K562 (cell line): ENCODE data around the gene POLRMT. TPM values are rescaled to one million over a fixed set of nuclear protein-coding genes. Genes with fewer than 3 reads are reported as not detected.

Experiments
- BCOR ChIP-seq: fragments of 450-650 bp; IDR thresholded peaks from 2 replicates; pipeline ENCODE4 v1.6.1; 2016
- COPS2 ChIP-seq: fragments of 450-650 bp; conservative IDR thresholded peaks from 2 replicates; pipeline ENCODE4 v1.6.1; 2016; ENCODE audit warnings: mild to moderate bottlenecking, moderate library complexity
- ETV1 ChIP-seq: fragments of 450-650 bp; conservative IDR thresholded peaks from 2 replicates; pipeline ENCODE4 v1.6.1; 2016; ENCODE audit warnings: missing genetic modification characterization, control low read depth, low read depth, missing compliant biosample characterization
- ETV6 ChIP-seq, 3 experiments: fragments of 150-350 bp in 1 of 3; sonication (generic) in 1 of 3; formaldehyde crosslinking in 1 of 3; IDR thresholded peaks; 2 replicates each; pipeline versions ENCODE4 v1.6.1 to v1.8.0; 2014 to 2022; ENCODE audit warnings: borderline replicate concordance in 2 of 3, low read depth in 2 of 3, antibody characterized with exemption in 1 of 3, low read length in 1 of 3, mild to moderate bottlenecking in 1 of 3, missing genetic modification reagents in 1 of 3
- FOXK2 ChIP-seq, 2 experiments: fragments of 450-650 bp; IDR thresholded peaks in 1 of 2; conservative IDR thresholded peaks in 1 of 2; 2 replicates each; pipeline ENCODE4 v1.6.1; 2016; ENCODE audit warnings: low read depth in 2 of 2, mild to moderate bottlenecking in 1 of 2
- KAT2B ChIP-seq: IDR thresholded peaks from one replicate; pipeline ENCODE4 v1.6.1; 2012; ENCODE audit warnings: low read depth, mild to moderate bottlenecking, control low read depth, inconsistent platforms, low read length, moderate library complexity
- LARP7 ChIP-seq: fragments of 450-650 bp; IDR thresholded peaks from 2 replicates; pipeline ENCODE4 v1.6.1; 2016
- MYBL2 ChIP-seq, 2 experiments: fragments of 450-650 bp in 1 of 2; sonication (generic) in 1 of 2; formaldehyde crosslinking in 1 of 2; IDR thresholded peaks; 2 replicates each; pipeline versions ENCODE4 v1.6.1 to v1.8.1; 2017 to 2022; ENCODE audit warnings: borderline replicate concordance in 1 of 2, inconsistent platforms in 1 of 2, low read depth in 1 of 2, mild to moderate bottlenecking in 1 of 2, missing genetic modification reagents in 1 of 2, moderate library complexity in 1 of 2
- NELFE ChIP-seq: IDR thresholded peaks from 2 replicates; pipeline ENCODE4 v1.6.1; 2011; ENCODE audit warnings: mild to moderate bottlenecking; ENCODE audit not compliant: insufficient read depth, insufficient read length
- SMARCE1 ChIP-seq: fragments of 450-650 bp; IDR thresholded peaks from 2 replicates; pipeline ENCODE4 v1.7.1; 2016; ENCODE audit warnings: mild to moderate bottlenecking
- TEAD1 ChIP-seq, 2 experiments: fragments of 450-650 bp in 1 of 2; sonication (generic) in 1 of 2; formaldehyde crosslinking; IDR thresholded peaks; 2 replicates each; pipeline versions ENCODE4 v1.4.0 to v1.8.0; 2020 to 2022; ENCODE audit warnings: mild to moderate bottlenecking in 2 of 2, missing genetic modification reagents in 1 of 2
- WHSC1 ChIP-seq: IDR thresholded peaks from one replicate; pipeline ENCODE4 v1.6.1; 2012; ENCODE audit warnings: low read length, control low read depth, inconsistent platforms
- ZBTB1 ChIP-seq: sonication (generic); formaldehyde crosslinking; IDR thresholded peaks from 2 replicates; pipeline ENCODE4 v1.8.1; 2023; ENCODE audit warnings: missing genetic modification reagents, low read depth, mild to moderate bottlenecking, borderline replicate concordance
- ZNF133 ChIP-seq: fragments of 250-450 bp; sonication (Bioruptor Pico); IDR thresholded peaks from 2 replicates; pipeline ENCODE4 v1.4.0; 2020; ENCODE audit warnings: mild to moderate bottlenecking
- ZNF282 ChIP-seq: sonication (generic); formaldehyde crosslinking; IDR thresholded peaks from 2 replicates; pipeline ENCODE4 v1.8.1; 2023; ENCODE audit warnings: missing genetic modification reagents
- polyA plus RNA-seq, 8 experiments: library from polyadenylated mRNA; depleted of rRNA in 4 of 8; stranded (reverse) in 5 of 8; unstranded in 3 of 8; fragments of >200 nt; fragmentation: Nextera tagmentation in 2 of 8; fragmentation: Illumina TruSeq in 1 of 8; extraction: Ambion mirVana in 2 of 8; extraction: Trizol in 1 of 8; gene quantifications; 2 replicates each; pipeline versions ENCODE4 v1.2.1 to v1.2.3, GENCODE V29; 2011 to 2014; ENCODE audit warnings: inconsistent platforms in 1 of 8, missing spikeins in 1 of 8
- total RNA-seq, 7 experiments: library from RNA; depleted of rRNA in 6 of 7; stranded (reverse); fragments of >200 nt in 6 of 7; fragmentation: Illumina TruSeq in 2 of 7; extraction: Trizol in 2 of 7; gene quantifications; 2 replicates each; pipeline versions ENCODE4 v1.2.1 to v1.2.3, GENCODE V29; 2011 to 2021; ENCODE audit warnings: low replicate concordance in 1 of 7
- TF ChIP-seq, protein P1 (sequence below): fragments of 250-450 bp; sonication (Bioruptor Pico); IDR thresholded peaks from 2 replicates; pipeline ENCODE4 v1.4.0; 2020
- TF ChIP-seq, protein P2 (sequence below): fragments of 450-650 bp; IDR thresholded peaks from 2 replicates; pipeline ENCODE4 v1.6.1; 2014; ENCODE audit warnings: low read depth, mild to moderate bottlenecking, moderate library complexity, borderline replicate concordance
- TF ChIP-seq, protein P3 (sequence below), 3 experiments: IDR thresholded peaks in 2 of 3; conservative IDR thresholded peaks in 1 of 3; 2 replicates each; pipeline ENCODE4 v1.5.1; 2011 to 2012; ENCODE audit warnings: low read length in 3 of 3, mild to moderate bottlenecking in 3 of 3, control low read depth in 2 of 3, improper control_type of control experiment in 1 of 3, inconsistent platforms in 1 of 3, low read depth in 1 of 3, mixed read lengths in 1 of 3, moderate library complexity in 1 of 3; ENCODE audit not compliant: insufficient read depth in 2 of 3

The POLRMT gene
- total and polyA plus RNA-seq, 9 of the 15 experiments (the other 6 are each of a cell fraction or from before 2014, with no cell fraction given), result 30.3 to 144 (median 68.0) TPM

DNA sequence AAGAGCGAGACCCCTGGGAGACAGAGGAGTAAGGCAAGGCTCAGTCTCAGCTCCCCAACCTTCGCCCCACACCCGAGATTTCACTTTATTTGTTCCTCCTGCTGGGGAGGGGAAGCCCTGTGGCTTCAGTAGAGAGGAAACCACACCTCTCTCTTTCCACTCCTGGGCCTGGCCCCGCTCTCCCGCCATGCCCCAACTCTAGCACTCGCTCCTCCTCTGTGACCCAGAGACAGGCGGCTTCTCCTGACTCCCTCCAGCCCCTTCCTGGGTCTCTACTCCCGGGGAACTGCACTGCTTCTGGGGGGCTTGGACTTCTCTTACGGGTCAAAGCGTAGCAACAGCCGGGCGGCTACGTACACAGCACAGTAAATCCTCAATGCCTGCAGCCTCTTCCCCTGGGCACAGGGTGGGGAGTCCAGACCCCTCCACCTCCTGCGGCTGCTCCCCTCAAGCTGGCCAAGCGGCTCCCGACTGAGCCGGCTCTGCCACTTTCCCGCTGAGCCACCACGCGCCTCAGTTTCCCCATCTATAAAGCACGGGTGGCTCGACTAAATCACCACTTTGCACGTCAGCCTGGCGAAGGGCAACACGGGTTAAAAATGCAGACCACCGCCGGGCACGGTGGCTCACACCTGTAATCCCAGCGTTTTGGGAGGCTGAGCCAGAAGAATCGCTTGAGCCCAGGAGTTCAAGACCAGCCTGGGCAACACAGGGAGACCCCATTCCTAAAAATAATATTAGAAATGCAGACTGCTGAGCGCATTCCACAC, 28.3 kb upstream of the POLRMT start (continued):
- TF ChIP-seq ETV6 (IDR thresholded peaks at IDR 0.05; ENCODE audit: borderline replicate concordance in 1 of 2, low read depth in 2 of 2, low read length in 1 of 2) (no peak), ETV6 (CRISPR knock-in tag; IDR thresholded peaks at IDR 0.05; ENCODE audit: borderline replicate concordance) (no peak), ETV1 (tag) (no peak), WHSC1 (no peak), ZNF282 (CRISPR knock-in tag) (no peak), TEAD1 (CRISPR knock-in tag; IDR thresholded peaks at IDR 0.05) (no peak), MYBL2 (IDR thresholded peaks at IDR 0.05; ENCODE audit: low read depth) (no peak), MYBL2 (CRISPR knock-in tag; IDR thresholded peaks at IDR 0.05; ENCODE audit: borderline replicate concordance) (no peak), KAT2B (no peak), ZBTB1 (CRISPR knock-in tag) (0 out of 2 replicates have a peak, but pooled peaks have one; percentile 39), ZNF133 (CRISPR knock-in tag) (no peak), LARP7 (no peak), SMARCE1 (no peak), NELFE (no peak), BCOR (0 out of 2 replicates have a peak, but pooled peaks have one; percentile 10), COPS2 (no peak), FOXK2 (conservative IDR thresholded peaks at IDR 0.05 in 1 of 2, IDR thresholded peaks at IDR 0.05 in 1 of 2; ENCODE audit: low read depth in 2 of 2) (no peak)
- TF ChIP-seq, protein P1, sequence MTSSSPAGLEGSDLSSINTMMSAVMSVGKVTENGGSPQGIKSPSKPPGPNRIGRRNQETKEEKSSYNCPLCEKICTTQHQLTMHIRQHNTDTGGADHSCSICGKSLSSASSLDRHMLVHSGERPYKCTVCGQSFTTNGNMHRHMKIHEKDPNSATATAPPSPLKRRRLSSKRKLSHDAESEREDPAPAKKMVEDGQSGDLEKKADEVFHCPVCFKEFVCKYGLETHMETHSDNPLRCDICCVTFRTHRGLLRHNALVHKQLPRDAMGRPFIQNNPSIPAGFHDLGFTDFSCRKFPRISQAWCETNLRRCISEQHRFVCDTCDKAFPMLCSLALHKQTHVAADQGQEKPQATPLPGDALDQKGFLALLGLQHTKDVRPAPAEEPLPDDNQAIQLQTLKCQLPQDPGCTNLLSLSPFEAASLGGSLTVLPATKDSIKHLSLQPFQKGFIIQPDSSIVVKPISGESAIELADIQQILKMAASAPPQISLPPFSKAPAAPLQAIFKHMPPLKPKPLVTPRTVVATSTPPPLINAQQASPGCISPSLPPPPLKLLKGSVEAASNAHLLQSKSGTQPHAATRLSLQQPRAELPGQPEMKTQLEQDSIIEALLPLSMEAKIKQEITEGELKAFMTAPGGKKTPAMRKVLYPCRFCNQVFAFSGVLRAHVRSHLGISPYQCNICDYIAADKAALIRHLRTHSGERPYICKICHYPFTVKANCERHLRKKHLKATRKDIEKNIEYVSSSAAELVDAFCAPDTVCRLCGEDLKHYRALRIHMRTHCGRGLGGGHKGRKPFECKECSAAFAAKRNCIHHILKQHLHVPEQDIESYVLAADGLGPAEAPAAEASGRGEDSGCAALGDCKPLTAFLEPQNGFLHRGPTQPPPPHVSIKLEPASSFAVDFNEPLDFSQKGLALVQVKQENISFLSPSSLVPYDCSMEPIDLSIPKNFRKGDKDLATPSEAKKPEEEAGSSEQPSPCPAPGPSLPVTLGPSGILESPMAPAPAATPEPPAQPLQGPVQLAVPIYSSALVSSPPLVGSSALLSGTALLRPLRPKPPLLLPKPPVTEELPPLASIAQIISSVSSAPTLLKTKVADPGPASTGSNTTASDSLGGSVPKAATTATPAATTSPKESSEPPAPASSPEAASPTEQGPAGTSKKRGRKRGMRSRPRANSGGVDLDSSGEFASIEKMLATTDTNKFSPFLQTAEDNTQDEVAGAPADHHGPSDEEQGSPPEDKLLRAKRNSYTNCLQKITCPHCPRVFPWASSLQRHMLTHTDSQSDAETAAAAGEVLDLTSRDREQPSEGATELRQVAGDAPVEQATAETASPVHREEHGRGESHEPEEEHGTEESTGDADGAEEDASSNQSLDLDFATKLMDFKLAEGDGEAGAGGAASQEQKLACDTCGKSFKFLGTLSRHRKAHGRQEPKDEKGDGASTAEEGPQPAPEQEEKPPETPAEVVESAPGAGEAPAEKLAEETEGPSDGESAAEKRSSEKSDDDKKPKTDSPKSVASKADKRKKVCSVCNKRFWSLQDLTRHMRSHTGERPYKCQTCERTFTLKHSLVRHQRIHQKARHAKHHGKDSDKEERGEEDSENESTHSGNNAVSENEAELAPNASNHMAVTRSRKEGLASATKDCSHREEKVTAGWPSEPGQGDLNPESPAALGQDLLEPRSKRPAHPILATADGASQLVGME (CRISPR knock-in tag), result no peak
- TF ChIP-seq, protein P2, sequence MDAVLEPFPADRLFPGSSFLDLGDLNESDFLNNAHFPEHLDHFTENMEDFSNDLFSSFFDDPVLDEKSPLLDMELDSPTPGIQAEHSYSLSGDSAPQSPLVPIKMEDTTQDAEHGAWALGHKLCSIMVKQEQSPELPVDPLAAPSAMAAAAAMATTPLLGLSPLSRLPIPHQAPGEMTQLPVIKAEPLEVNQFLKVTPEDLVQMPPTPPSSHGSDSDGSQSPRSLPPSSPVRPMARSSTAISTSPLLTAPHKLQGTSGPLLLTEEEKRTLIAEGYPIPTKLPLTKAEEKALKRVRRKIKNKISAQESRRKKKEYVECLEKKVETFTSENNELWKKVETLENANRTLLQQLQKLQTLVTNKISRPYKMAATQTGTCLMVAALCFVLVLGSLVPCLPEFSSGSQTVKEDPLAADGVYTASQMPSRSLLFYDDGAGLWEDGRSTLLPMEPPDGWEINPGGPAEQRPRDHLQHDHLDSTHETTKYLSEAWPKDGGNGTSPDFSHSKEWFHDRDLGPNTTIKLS, result no peak
- TF ChIP-seq, protein P3, sequence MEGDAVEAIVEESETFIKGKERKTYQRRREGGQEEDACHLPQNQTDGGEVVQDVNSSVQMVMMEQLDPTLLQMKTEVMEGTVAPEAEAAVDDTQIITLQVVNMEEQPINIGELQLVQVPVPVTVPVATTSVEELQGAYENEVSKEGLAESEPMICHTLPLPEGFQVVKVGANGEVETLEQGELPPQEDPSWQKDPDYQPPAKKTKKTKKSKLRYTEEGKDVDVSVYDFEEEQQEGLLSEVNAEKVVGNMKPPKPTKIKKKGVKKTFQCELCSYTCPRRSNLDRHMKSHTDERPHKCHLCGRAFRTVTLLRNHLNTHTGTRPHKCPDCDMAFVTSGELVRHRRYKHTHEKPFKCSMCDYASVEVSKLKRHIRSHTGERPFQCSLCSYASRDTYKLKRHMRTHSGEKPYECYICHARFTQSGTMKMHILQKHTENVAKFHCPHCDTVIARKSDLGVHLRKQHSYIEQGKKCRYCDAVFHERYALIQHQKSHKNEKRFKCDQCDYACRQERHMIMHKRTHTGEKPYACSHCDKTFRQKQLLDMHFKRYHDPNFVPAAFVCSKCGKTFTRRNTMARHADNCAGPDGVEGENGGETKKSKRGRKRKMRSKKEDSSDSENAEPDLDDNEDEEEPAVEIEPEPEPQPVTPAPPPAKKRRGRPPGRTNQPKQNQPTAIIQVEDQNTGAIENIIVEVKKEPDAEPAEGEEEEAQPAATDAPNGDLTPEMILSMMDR (IDR thresholded peaks at IDR 0.05 in 2 of 3, conservative IDR thresholded peaks at IDR 0.05 in 1 of 3; ENCODE audit: insufficient read depth in 2 of 3, low read depth in 1 of 3, low read length in 3 of 3), result no peak
